NCI-H748 treated with DMSO at 0.1 percent for 48 hours (cell line): ENCODE data around the gene IRX3.
A peak's percentile ranks its signal among the peaks of the same experiment; 100 is the strongest.

Source experiments
- DNase-seq: peaks from one replicate; lab custom pipeline; 2025; lab: John Stamatoyannopoulos, UW

The IRX3 gene

DNA sequence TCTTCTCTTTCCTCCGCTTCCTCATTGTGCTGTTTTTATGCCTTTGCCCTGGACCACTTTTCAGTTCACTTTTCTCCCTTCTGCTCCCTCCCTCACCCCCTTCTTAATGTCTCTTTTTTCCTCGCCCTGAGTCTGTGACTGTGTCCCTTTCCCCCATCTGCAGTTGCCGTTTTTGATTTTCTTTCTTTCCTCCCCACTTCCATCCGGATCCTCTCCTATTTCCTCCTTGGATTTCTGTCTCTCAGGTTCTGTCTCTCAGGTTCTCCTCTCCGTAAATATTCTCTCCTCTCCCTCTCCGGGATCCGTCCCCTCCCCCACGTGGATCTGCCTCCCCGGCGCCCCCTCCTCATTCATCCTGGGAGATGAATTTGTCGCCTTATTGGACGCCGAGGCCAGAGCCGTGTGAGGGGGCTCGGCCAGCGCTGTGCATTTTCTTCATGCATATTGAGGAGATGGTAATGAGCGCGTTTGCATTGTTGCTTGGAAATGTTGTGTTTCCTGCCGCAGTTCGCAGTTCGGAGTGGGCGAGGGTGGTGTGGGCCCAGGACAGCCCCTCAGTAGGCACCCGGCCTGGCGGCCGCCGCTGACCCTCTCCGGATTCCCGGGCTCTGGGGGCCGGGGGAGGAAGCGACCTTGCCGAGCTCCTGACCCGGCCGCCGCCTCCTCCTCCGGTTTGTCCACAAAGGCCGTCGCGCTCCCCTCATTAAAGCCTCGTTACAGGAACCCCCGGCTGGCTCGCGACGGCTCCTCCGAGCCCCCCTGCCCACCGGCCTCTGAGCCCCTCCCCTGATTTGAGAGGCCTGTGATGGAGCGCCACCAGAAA is 4.5 kb upstream of the IRX3 start:
- no peak for DNase-seq

GRCh38 chr16:54289945-54290832 is 3.6 kb upstream of the IRX3 start:
- DNase-seq: no peak

GRCh38 chr16:54289242-54289944 is 2.8 kb upstream of the IRX3 start:
- DNase-seq: no peak

GRCh38 chr16:54288835-54289241 is 2.3 kb upstream of the IRX3 start:
- no peak for DNase-seq

DNA sequence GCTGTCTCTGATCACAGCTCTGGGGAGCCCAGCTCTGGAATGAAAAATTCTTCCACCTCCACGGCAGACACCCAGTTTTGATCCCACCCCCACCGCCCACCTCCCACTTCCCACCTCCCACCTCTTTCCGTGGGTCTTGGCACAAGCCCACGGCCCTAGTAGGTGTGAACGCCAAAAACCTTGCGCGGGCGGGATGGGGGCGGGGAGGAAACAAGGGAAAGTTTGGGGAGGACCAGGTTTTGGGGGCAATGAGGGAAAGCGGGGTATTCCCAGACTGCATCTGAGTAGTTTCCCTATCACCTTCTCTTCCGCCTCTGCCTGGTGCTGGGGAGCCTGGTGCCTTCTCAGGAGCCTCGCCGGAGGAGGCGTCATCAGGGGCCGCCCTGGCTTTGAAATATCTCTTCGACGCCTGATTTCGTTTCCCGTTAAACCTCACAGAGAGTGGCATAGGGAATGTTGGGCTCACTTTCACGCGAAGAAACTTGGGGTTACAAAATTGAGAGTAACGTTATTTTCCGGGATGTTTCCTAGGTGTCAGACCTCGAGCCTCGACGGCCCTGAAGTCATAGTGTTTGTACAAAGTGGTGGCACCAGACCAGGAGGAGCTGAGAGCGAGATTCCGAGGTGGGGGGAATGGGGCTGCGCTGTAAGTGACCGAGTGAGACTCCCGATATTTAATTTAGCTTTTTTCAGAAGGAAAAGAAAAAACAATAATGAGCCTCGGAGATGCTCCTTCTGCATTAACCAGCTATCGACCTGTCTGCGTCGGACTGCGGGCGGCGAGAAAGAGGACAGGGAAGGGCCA is 1.6 kb upstream of the IRX3 start:
- no peak for DNase-seq

GRCh38 chr16:54287131-54288029 is 793 bp upstream of the IRX3 start:
- no peak for DNase-seq

- DNase-seq: peak; percentile 23
Measured at GRCh38 chr16:54286090-54286365, 559 bp downstream of the IRX3 start.

DNA sequence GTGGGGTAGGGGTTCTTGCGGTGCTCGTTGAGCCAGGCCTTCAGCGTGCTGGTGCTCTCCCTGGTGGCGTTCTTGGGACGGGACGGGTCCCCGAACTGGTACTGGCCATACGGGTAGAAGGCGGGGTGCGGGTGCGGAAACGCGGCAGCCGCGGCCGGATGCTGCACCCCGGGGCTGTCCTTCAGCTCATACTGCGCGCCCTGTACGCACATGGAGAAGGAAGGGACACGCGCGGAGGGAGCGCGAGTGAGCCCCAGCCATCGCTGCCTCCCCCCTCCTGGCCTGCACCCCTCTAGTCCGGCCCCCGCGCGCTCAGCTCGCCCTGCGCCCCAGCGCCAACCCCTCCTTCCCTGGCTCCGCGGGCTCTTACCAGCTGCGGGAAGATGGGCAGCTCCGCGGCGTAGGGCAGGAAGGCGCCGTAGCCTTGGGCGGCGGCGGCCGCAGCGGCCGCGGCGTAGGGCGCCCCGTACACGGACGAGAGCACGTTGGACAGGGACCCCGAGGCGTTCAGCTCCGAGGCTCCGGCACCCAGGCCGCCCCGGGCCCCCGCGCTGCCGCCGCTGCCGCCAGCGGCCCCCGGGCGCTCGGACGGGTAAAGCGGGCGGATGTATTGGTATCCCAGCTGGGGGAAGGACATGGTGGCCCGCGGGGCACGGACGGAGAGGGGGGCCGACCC is 1.0 kb downstream of the IRX3 start:
- DNase-seq: no peak

DNA sequence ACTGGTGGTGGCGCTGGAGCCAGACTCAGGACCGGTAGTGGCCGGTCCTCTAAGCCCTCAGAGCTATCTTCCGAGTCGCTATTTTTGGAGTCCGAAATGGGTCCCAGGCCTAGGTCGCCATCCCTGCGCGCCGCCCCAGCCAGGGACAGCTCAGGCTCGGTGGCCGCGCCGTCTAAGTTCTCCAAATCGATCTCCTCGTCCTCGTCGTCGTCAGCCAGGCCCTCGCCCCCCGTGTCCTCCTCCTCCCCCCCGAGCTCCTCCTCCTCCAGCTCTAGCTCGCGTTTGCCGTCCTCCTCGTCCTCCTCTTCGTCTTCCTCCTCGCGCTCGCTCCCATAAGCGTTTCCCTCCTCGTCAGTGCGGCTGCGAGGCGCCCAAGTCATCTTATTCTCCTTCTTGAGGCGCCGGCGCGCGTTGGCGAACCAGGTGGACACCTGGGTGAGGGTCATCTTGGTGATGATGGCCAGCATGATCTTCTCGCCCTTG is 1.6 kb downstream of the IRX3 start:
- DNase-seq: no peak

DNA sequence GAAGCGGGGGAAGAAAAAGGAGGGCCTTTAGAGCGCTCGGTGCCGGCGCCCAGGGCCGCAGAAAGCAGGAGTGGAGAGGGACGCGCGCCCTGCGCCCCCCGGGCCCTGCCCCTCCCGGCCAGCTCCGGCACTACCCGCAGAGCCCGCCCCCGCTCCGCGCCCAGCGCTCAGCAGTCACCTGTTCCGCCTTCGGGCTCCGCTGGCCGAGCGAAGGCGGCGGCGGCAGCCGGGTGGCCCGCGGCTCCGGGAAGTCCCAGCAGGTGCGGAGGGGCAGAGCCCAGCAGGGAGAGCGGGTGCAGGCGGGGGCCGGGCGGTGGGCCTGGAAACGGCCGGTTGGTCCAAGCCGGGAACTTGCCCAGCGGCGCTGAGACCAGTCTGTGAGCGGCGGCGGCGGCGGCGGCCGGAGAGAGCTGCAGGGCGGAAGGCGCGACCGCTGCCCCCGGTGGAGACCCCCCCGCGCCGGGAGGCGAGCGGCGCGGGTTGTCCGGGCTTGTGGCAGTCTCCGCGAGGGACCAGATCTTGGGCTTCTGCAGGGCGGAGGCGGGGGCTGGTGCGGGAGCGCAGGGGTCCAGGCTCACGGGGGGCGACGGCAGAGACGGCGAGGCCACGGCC is 2.2 kb downstream of the IRX3 start:
- peak; percentile 12 for DNase-seq

GRCh38 chr16:54283725-54284318 is 2.8 kb downstream of the IRX3 start:
- no peak for DNase-seq

DNA sequence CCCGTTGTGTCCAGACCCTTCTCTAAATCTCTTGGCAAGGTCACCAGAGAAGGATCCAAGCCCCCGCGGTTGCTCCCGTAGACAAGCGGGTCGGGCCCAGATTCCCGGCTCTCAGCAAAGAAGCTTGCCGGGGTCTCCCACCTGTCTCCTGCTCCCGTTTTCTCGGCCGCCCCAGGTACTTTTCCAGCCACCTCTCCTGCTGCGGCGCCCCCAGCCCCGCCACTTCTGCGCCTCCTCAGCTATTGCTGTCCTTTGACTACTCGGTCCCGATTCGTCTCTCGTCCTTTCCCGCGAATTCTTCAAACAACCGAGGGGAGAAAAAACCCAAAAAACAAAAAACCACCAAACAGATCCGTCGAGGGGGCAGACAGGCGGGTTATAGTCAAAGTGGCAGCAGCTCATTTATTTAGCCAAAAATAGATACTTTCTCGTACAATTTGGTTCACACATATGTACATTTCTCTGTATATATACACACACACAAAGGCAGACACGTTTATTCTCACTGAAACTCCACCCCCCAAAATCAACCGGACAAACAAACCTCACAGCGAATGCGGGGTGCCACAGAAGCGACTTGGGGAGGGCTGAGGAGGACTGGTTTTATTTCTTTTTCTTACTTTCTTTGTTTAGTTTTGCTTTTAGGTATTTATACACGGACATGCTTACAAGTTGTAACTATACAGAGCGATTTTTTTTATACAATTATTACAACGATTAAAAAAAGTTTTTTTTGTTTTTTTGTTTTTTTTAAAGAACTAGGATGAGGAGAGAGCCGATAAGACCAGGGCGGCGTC is 3.5 kb downstream of the IRX3 start:
- DNase-seq: no peak

DNA sequence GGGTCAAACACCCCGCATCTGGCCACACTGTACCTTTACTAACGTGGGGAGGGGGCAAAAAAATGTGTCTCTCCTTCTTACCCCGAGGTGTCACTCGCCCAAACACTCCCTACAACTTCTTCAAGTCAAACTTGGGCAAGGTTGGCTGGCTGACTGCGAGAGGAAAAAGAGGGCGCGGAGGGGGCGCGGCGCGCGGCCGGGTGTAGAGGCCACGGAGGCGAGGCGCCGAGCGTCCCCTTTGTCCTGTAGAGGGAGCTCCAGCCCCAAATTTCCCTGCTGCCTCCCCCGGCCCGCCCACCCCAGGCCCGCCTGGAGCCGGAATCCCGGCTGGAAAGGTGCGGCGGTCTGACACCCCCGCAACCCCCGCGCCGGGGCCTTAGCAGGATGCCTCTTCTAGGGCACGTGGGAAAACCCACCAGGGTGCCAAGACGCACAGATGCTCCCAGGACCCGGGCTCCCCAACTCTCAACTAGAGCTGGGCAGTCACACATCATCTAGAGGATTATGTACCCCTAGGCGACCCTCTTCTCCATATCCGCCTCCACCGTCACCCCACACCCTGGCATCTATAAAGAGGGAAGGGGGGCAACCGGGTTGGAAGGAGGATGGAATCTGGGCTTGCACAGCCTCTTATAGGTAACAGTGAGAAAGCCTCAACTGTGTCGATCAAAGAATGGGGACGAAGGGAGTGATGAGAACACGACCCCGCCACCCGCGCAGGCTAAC is 4.2 kb downstream of the IRX3 start:
- DNase-seq: no peak

DNA sequence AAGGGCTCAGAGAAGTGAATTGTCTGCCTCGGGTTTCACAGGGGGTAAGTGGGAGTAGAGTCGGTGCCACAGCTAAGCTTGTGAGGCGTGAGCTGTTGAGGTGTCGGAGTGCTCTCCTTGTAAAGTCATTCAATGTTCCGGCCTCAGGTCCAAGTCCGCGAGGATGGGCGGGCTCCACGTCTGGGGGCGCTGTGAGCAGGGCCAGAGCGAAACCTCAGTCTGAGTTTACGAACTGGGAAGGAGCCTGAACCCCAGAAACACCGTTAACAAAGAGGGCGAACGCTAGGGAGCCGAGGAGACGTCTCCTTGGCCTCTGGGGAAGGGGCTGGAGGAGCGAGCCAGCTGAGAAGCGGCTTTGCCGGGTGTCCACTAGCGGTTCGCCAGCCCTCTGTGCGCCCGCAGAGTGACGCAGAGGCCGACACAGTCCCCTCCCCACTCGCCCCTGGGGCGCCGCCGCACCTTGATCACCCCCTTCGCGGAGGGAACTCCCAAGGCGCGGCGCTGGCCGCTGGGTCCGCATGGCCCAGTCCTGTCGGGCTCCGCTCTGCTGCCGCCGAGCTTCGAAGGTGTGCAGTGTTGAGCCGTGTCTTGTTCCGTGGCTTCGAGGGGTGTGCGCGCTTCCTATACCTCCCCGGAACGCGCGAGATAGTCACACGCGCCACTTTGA is 4.9 kb downstream of the IRX3 start:
- no peak for DNase-seq

GRCh38 chr16:54280751-54281150 is 5.8 kb downstream of the IRX3 start:
- no peak for DNase-seq

DNA sequence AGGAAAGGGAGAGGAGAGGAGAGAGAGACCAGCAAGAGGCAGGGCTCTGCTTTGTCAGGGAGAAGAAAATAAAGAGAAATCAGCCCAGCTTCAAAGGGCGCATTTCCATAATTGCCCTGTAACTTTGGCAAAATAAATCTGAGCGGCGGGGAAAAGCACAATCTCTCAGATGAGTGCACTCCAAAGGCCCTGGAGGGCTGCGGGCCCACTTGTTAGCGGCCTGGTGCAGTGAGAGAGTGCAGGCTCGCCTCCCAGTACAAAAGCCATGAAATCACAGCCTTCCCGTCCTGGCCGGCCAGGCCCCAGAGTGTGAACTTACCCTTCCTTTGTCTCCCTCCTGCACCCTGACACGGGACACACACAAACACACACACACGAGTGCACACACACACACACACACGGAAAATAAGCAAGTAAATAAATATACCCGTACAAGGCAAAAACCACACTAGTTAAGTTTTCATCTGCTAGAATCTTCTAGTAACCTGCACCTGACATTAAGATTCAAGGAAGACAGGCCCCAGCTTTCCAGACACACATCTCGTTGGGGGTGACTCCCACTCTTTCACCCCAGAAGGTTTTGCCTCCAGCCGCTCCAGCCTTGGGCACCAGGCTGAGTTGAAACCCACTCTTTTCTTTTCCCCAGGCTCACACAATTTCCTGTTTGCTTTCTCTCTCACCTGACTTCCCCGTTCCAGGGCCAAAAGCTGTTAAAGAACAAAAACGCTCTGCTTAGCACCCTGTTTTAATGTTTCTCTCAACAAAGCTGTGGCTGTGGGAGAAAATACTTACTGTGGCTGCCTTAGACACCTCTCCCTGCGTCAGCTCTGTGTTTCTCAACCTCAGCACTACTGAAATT is 8.5 kb downstream of the IRX3 start:
- peak; percentile 27 for DNase-seq
